Measurements from ENCODE around the gene IGSF1. TPM values are rescaled to one million over a fixed set of nuclear protein-coding genes. Genes with fewer than 3 reads are reported as not detected.

Gene IGSF1
- total RNA-seq, 1 experiment from 2014 or later, result 0.08 TPM

DNA sequence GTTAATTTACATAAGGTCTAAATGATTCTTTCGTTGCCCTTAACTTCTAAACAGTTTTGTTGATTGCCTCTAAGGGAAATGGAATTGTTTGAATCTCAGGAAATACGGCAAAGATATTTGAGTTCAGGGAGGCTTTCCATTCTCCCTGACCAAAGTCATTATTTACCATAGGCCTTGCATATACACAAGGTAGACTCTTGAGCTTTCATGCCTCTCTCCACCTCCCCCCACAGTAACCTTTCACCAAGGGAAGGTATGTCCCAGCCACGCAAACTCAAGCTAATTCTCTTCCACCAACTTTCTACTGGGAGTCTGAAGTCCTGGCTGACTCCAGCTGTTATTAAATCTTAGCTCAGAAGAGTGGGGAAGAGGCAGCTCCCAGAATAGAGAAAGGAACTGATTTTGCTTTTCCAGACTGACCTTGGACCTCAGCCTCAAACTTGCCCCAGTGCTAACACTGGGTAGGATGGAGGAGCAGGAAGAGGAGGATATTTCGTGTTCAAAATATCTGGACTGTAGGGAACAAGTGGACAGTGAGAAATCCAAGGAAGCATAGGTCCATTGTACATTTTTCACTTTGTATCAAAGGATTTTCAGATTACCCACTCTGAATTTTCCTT, 1.4 kb downstream of the IGSF1 start:
- Histone ChIP-seq H3K9me3 (ENCODE audit: control insufficient read depth, insufficient read depth, low read depth, low read length) (no peaks in the 10 kb centered on the region), H3K27me3 (ENCODE audit: control insufficient read depth, insufficient read depth, low read length) (no peaks in the 10 kb centered on the region; the same call in 1 of the 2 replicates), H3K4me1 (ENCODE audit: control insufficient read depth, insufficient read depth, low read length) (no peaks in the 10 kb centered on the region), H3K36me3 (ENCODE audit: control insufficient read depth, insufficient read depth, low read length) (no peaks in the 10 kb centered on the region), H3K27ac (ENCODE audit: low read length) (no peak overlapping the region), H3K4me3 (ENCODE audit: low read depth in 2 of 2, low read length in 2 of 2) (no peak overlapping the region)
- in situ Hi-C loops (cut with HindIII; ENCODE audit: low pct_unique_long_range_greater_than_20kb, low sequenced_read_pairs), result no loop called here
- DNase-seq (ENCODE audit: low read depth, low spot score) (no peak), ATAC-seq (no peak)
- TF ChIP-seq, protein P1, sequence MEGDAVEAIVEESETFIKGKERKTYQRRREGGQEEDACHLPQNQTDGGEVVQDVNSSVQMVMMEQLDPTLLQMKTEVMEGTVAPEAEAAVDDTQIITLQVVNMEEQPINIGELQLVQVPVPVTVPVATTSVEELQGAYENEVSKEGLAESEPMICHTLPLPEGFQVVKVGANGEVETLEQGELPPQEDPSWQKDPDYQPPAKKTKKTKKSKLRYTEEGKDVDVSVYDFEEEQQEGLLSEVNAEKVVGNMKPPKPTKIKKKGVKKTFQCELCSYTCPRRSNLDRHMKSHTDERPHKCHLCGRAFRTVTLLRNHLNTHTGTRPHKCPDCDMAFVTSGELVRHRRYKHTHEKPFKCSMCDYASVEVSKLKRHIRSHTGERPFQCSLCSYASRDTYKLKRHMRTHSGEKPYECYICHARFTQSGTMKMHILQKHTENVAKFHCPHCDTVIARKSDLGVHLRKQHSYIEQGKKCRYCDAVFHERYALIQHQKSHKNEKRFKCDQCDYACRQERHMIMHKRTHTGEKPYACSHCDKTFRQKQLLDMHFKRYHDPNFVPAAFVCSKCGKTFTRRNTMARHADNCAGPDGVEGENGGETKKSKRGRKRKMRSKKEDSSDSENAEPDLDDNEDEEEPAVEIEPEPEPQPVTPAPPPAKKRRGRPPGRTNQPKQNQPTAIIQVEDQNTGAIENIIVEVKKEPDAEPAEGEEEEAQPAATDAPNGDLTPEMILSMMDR (IDR thresholded peaks at IDR 0.05), result no peak
- TF ChIP-seq SIN3A (IDR thresholded peaks at IDR 0.05; ENCODE audit: borderline replicate concordance, insufficient read depth, low read depth, low read length), result no peak
- TF ChIP-seq, protein P2, sequence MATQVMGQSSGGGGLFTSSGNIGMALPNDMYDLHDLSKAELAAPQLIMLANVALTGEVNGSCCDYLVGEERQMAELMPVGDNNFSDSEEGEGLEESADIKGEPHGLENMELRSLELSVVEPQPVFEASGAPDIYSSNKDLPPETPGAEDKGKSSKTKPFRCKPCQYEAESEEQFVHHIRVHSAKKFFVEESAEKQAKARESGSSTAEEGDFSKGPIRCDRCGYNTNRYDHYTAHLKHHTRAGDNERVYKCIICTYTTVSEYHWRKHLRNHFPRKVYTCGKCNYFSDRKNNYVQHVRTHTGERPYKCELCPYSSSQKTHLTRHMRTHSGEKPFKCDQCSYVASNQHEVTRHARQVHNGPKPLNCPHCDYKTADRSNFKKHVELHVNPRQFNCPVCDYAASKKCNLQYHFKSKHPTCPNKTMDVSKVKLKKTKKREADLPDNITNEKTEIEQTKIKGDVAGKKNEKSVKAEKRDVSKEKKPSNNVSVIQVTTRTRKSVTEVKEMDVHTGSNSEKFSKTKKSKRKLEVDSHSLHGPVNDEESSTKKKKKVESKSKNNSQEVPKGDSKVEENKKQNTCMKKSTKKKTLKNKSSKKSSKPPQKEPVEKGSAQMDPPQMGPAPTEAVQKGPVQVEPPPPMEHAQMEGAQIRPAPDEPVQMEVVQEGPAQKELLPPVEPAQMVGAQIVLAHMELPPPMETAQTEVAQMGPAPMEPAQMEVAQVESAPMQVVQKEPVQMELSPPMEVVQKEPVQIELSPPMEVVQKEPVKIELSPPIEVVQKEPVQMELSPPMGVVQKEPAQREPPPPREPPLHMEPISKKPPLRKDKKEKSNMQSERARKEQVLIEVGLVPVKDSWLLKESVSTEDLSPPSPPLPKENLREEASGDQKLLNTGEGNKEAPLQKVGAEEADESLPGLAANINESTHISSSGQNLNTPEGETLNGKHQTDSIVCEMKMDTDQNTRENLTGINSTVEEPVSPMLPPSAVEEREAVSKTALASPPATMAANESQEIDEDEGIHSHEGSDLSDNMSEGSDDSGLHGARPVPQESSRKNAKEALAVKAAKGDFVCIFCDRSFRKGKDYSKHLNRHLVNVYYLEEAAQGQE (IDR thresholded peaks at IDR 0.05; ENCODE audit: insufficient read depth in 1 of 2, low read depth in 2 of 2, low read length in 1 of 2), result no peak
- TF ChIP-seq TCF7L2 (IDR thresholded peaks at IDR 0.05; ENCODE audit: low read depth, low read length), result no peak
- no peak for TF ChIP-seq POLR2AphosphoS5 (IDR thresholded peaks at IDR 0.05; ENCODE audit: low read depth, low read length)
- POLR2A ChIA-PET, result no interaction called here
- intact Hi-C loops (cut with micrococcal nuclease; ENCODE audit: unreplicated experiment), result no loop called here
- BruUV-seq (replicated peaks), result no TSS peak
- CTCF ChIA-PET, result interaction anchor here (0.6 kb wide), 1 partner anchor 583 kb away, joined by 4 read pairs; no protein-coding TSS in a partner anchor

- no peaks in the 10 kb centered on the region for H3K9me3 ChIP-seq (ENCODE audit: control insufficient read depth, insufficient read depth, low read depth, low read length)
- ATAC-seq, result no peak
- no peak overlapping the region for H3K27ac ChIP-seq (ENCODE audit: low read length)
- no peaks in the 10 kb centered on the region for H3K36me3 ChIP-seq (ENCODE audit: control insufficient read depth, insufficient read depth, low read length)
- ChIA-PET POLR2A (no interaction called here), CTCF (no interaction called here)
- no peaks in the 10 kb centered on the region for H3K4me1 ChIP-seq (ENCODE audit: control insufficient read depth, insufficient read depth, low read length)
- H3K27me3 ChIP-seq (ENCODE audit: control insufficient read depth, insufficient read depth, low read length), result peaks cover 3% of the 10 kb centered on the region; the same call in 1 of the 2 replicates
- TF ChIP-seq, protein P1 (IDR thresholded peaks at IDR 0.05), result no peak
- TF ChIP-seq, protein P2 (IDR thresholded peaks at IDR 0.05; ENCODE audit: insufficient read depth in 1 of 2, low read depth in 2 of 2, low read length in 1 of 2), result no peak
- TF ChIP-seq POLR2AphosphoS5 (IDR thresholded peaks at IDR 0.05; ENCODE audit: low read depth, low read length) (no peak), TCF7L2 (IDR thresholded peaks at IDR 0.05; ENCODE audit: low read depth, low read length) (no peak), SIN3A (IDR thresholded peaks at IDR 0.05; ENCODE audit: borderline replicate concordance, insufficient read depth, low read depth, low read length) (no peak)
- BruUV-seq (replicated peaks), result no TSS peak
- in situ Hi-C loops (cut with HindIII; ENCODE audit: low pct_unique_long_range_greater_than_20kb, low sequenced_read_pairs) (no loop called here), intact Hi-C loops (cut with micrococcal nuclease; ENCODE audit: unreplicated experiment) (no loop called here)
- no peak for DNase-seq (ENCODE audit: low read depth, low spot score)
- H3K4me3 ChIP-seq (ENCODE audit: low read depth in 2 of 2, low read length in 2 of 2), result no peak overlapping the region
Measured at GRCh38 chrX:131279617-131280016, 9.5 kb downstream of the IGSF1 start.

Data from Panc1 (cell line).